HG02642 (cell line): Measurements from ENCODE around the gene PYGL.
"Not testable (repeated sequence)": the region's sequence is repeated elsewhere in the genome, so short reads cannot be mapped to it uniquely, and the experiment has no call there.

Source experiments
- ATAC-seq: cut with Tn5 transposase; IDR thresholded peaks from one replicate; pipeline ENCODE4 v1.9.1; 2021; ENCODE audit warnings: mild to moderate bottlenecking; ENCODE audit not compliant: unreplicated experiment, poor library complexity

The PYGL gene

DNA sequence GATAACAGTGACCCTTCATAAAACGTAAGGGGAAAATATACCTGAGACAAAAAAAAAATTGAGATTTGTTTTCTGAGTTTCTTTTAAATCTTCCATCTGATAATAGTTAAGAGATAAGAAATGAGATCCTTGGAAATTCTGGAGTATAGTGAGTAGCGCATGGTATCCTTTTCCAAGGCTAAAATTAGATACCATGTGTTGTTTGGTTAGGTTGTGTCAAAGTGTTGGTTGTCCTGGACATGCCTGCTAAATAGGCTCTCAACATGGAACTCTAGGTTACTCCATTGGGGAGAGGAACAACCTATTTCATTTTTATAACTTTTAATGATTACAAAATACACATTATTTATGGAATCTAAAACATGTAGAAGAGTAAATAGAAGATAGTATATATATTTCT is 14.8 kb downstream of the PYGL start:
- no peak for ATAC-seq

GRCh38 chr14:50928002-50928635 is 16.2 kb downstream of the PYGL start:
- no peak for ATAC-seq

DNA sequence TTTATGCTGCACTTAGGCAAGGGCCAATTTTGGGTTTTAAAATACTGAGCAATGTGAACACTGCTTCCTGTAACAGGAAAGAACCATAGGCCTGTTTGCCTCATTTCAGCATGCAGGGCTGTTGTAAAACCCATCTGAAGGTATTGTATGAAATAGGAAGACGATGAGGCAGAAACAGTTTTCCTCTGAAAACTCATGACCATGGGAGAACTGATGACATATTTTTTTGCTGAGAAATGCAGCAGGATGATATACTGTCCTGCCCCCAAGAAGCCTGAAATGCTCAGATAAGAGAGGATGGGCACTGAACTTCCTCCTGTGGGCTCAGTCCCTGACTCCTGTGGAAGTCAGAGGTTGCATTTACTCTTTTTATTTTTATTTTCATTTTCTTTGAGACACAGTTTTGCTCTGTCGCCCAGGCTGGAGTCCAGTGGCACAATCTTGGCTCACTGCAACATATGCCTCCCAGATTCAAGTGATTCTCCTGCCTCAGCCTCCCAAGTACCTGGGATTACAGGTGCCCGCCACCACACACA is 17.4 kb downstream of the PYGL start:
- no peak for ATAC-seq

- no peak for ATAC-seq
Observed at GRCh38 chr14:50924843-50925242, 19.4 kb downstream of the PYGL start.

DNA sequence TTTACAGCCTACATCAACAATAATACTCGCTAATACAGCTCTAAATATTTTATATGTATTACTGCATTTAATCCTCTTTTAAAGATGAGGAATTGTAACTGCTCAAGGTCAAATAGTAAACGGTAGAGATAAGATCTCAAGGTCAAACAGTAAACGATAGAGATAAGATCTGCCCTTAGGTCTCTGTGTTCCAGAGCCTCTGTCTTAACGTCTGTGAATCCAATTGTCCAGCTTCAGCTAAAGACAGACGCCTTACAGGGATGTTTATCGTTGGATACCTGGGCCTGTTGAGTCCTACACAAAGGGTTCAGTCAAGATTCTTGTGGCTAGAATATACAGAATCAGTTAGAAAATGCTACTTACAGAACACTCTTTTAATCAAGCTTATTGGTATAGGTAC is 20.0 kb downstream of the PYGL start:
- ATAC-seq, result no peak

GRCh38 chr14:50922803-50923202 is 21.5 kb downstream of the PYGL start:
- no peak for ATAC-seq

GRCh38 chr14:50920482-50921230 is 23.6 kb downstream of the PYGL start:
- ATAC-seq, result no peak

GRCh38 chr14:50919524-50919923 is 24.8 kb downstream of the PYGL start:
- not testable (repeated sequence) for ATAC-seq

DNA sequence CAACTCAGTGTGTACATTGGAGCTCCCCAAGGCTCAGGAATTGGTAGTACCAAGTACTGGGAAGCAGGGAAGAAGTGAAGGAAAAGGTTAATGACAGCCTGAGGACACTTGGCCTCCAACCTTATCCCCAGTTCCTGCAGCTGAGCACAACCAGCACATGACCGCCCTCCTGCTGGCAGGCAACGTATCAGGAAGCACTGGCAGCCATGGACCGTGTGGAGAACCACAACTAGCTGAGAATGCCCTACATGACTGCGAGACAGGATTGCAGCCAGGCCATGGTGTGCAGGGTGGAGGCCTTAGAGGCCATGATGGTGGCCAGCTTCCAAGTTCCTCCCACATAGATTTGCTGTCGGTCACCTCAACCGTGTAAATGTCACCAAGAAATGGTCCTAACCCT is 26.8 kb downstream of the PYGL start:
- ATAC-seq, result no peak

GRCh38 chr14:50910495-50911420 is 33.5 kb downstream of the PYGL start:
- no peak for ATAC-seq

- ATAC-seq, result no peak
Observed at GRCh38 chr14:50906326-50907065, 37.8 kb downstream of the PYGL start.

- ATAC-seq, result no peak
Observed at GRCh38 chr14:50904719-50905118, 39.6 kb downstream of the PYGL start.

GRCh38 chr14:50901361-50901760 is 42.9 kb downstream of the PYGL start:
- no peak for ATAC-seq

DNA sequence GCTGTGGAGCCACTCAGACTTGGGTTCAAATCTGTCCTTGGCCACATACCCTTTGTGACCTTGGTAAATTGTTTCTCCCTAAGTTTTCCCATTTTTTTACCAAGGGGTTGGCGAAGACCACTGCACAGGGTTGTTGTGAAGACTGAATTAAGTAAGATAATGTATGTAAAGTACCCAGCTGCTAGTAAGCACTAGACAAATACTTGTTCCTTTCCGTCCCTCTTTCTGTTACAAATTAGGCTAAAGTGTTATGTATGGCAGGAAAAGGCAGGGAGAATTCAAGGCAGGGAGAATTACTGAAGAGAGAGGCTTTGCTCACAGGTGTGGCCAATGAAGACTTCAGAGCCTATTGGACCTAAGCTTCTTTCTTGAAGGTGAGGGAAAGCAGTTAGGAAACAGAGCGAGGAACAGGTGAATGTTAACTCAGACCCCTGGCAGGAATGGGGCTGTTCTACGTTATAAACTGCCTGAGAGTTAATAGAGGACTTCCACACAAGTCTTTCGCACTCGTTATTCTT is 46.6 kb downstream of the PYGL start:
- no peak for ATAC-seq

DNA sequence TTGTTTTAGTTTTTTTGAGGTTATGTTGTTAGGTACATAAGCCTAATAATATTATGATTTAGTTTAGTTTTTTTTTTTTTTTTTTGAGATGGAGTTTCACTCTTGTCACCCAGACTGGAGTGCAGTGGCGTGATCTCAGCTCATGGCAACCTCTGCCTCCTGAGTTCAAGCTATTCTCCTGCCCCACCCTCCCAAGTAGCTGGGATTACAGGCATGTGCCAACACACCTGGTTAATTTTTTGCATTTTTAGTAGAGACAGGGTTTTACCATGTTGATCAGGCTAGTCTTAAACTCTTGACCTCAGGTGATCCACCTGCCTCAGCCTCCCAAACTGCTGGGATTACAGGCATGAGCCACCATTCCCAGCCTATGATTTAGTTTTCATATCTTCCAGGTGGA is 47.3 kb downstream of the PYGL start:
- ATAC-seq, result not testable (repeated sequence)

GRCh38 chr14:50896421-50896820 is 47.9 kb downstream of the PYGL start:
- not testable (repeated sequence) for ATAC-seq

DNA sequence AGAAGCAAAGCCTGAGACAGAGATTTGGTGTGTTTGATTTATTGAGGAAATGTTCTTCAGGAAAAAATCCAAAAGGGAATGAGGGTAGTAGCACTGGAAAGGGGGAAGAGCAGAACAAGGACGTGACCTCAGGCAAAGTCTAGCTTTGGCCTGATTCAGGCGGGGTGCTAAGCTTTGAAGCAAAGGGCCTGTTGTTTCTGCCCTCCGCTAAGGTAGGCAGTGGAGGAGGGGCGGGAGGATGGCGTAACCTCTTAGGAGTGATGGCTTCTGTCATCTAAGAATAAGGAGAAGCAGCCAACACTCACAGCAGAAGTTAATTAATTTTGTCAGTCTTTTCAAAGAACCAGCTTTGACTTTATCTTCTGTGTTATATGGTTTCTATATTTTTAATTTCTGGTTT is 52.0 kb downstream of the PYGL start:
- no peak for ATAC-seq

DNA sequence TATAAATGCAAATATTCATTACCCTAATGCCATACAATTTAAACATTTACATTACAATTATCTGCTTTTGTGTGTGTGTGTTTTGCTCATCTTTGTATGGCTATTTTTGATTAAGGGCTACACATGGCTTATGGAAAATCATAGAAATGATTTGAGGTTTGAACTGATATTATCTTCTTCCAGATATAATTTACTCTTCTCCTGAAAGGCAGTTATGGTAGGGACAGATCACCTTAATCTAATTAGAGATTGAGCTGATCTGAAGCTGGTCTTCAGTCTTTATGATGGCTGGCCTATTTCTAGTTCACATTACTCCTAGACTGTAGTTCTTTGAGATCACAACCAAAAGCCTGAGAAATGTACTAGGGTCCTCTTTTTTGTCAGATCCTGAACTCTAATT is 56.8 kb downstream of the PYGL start:
- ATAC-seq, result no peak

DNA sequence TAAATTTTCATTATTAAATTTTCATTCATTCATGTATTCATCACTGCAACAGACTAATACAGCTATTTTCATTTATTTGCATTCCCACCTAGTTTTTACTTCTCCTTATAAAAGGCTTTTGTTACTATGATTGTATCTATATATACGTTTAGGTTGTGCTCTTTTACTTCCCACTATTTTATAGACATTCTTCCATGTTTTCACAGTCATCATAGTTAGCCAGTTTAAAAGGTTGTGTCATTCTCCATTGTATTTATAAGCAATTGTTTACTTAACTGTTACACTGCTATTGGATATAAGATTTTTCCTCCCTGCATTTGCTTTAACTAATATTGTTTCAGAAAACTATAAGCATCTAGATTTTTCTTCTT is 60.5 kb downstream of the PYGL start:
- ATAC-seq, result no peak
